Measurements from ENCODE around the gene AK1.

The AK1 gene, protein sequence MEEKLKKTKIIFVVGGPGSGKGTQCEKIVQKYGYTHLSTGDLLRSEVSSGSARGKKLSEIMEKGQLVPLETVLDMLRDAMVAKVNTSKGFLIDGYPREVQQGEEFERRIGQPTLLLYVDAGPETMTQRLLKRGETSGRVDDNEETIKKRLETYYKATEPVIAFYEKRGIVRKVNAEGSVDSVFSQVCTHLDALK
- total RNA-seq: 0.60 to 11.0 (median 8.9) reads per million in 3 experiments

DNA sequence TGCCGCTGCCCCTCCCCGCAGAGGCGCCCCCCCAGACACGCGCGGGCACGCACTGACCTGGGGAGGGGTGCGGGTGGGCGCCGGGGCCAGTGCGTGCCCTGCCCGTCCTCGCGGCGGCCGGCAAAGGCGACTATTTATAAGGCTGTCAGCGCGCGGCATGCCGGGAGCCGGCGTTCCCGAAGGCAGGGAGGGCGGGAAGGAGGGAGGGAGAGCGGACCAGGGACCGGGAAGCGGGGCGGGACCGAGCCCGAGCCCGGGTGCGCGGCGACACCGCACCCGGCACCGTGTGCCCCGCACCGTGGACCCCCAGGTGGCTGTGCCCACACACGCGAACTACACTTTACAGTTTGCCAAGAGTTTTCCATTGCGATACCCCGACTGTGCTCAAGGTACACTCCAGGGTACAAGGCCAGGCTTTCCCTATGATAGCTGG, at the start of gene AK1:
TSS of gene AK1 (minus strand) at position 110 of the 433 bp plus-strand sequence. CDS start 3,058 bp downstream, outside the sequence.
- no peak for DNase-seq

DNA sequence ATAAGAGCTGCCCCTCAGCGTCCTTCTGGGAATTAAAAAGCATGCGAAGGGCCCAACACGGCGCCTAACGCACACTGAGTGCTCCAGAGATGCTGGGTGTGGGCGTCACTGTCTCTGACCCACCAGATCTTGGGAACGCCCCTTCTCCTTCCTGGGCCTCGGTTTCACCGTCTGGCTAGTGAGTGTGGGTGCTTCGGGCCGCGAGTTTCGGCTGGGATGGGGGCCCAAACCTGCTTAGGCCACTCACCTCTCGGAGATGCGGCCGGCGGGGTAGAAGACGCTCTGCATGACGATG, 49.4 kb upstream of the AK1 start:
- no peak for DNase-seq

DNA sequence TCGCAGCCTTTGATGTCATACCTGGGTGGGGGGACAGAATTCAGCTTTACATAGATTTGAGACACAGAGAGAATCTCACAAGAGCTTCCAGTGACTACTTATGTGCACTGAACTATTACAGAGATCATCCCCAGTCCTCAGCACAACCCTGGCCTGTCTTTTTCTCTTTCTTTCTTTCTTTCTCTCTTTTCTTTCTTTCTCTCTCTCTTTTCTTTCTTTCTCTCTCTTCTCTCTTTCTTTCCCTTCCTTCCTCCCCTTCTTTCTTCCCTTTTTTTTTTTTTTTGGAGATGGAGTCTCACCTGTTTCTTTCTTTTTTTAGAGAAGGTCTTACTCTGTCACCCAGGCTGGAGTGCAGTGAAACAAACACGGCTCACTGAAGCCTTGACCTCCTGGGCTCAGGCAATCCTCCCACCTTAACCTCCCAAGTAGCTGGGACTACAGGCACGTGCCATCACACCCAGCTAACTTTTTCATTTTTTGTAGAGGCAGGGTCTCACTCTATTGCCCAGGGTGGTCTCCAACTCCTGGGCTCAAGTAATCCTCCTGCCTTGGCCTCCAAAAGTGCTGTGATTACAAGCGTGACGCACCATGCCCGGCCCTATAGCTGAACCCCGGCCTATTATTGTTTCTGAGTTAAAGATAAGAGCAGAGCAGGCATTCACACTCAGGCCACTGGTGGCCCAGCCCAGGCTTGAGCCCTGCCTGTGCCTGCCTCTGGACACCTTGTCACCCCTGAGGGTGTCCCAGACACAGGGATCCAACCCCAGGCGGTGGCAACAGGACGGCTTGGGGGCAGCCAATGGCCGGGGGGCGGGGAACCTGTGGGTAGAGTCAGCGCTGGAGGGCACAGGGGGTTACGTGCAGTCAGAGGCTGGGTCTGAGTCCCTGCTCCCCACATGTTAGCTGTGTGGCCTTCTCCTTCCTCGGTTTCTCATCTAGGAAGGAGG, 48.8 kb upstream of the AK1 start:
- DNase-seq: no peak

DNA sequence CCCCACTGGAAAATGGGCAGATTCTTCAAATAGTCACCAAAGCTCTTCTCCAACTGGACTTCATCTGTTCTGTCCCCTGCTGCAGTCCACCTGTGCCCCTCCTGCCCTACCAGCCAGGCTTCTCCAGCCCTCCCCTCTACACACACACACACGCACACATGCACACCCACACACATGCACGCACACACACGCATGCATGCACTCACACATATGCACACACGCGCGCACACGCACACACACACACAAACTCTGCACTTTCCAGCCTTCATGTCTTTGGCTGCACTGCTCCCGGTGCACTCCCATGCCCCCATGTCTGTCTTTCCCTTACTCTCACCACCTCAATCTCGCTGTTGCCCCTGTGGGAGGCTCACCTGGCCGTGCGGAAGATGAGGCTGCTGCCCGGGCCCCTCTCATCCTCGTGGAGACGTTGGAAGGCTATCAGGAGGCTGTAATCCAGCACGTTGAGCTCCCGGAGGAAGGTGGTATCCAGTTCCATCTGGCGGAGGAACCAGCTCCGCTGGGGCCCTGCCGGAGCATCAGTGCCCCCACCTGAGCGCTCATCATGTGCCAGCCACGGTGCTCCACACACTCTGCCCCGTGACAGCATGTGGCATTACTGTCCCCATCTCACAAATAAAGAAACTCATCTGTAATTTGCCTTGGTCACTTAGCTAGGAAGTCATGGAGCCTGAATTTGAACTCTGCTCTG, 47.4 kb upstream of the AK1 start:
- no peak for DNase-seq

DNA sequence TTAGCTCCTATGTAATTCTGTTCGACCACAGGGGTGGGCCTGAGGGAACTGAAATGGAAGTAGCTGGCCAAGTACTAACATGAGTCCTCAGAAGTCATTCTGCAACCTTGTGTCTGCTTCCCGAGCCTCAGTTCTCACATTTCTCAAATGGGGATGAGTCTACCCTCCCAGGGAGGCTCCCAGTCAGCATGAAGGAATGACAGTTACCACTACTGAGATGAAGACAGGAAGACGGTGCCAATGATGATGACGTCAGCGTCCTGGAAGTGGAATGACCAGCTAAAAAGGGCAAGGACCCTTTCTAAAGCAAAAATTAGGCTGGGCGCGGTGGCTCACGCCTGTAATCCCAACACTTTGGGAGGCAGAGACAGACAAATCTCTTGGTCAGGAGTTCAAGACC, 46.3 kb upstream of the AK1 start:
- DNase-seq: no peak

DNA sequence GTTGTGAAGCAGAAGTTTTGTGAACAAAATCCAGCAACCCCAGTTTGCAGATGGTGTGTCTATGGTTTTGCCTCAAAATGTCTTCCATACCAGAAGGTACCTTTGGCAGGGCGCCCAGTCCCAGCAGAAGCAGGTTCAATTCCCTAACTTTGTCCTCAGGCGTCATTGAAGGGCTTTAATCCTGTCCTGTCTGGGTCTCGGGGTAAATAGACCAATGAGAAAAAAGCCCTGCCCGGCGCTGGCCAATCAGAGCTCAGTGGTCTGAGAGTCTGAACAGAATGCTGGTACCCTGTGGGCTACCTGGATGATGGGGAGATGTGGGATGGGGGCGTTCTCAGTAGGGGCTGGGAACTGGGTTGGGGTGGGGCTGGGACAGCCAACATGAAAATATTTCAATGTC, 45.6 kb upstream of the AK1 start:
- DNase-seq: no peak

DNA sequence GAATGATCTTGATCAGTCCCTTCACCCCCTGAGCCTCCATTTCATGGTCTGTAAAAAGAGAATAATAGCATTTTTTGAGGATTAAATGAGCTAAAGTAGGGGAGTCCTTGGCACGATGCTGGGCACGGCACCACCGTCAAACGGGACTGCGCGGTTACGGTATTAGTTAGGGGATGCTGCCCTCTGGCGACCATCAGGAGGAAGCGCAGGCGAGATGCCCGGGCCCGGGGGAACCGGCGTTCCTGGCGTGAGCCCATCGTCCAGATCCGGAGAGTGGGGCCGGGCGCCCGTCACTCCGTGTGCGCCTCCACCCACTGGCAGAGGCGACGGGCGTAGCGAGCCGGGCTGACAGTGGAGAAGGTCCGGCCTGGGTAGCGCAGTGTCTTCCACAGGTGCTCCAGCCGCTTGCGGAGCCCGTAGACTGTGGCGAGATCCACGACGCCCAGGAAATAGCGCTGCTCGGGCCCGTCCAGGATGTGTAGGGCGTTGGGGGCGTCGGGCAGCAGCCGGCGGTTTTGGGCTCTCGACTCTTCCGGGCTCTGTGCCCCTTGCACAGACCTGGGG, 44.2 kb upstream of the AK1 start:
- DNase-seq: peak; percentile 67

DNA sequence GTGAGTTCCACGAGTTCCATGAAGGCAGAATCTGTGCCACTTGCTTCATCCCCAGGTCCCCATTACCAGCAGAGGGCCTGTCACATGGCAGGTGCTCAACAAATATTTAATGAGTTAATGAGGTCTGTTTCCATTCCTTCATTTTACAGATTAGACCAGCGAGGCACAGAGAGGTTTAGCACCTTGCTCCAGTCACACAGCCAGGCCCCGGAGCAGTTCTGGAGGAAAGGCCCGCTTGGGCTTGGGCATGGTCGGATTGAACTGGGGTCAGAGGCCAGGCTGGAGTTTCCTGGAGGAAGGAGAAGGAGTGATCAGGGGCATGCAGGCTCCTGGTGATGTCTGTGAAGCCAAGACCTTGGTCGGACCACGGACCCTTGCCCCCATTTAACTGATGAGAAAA, 43.3 kb upstream of the AK1 start:
- DNase-seq: no peak

DNA sequence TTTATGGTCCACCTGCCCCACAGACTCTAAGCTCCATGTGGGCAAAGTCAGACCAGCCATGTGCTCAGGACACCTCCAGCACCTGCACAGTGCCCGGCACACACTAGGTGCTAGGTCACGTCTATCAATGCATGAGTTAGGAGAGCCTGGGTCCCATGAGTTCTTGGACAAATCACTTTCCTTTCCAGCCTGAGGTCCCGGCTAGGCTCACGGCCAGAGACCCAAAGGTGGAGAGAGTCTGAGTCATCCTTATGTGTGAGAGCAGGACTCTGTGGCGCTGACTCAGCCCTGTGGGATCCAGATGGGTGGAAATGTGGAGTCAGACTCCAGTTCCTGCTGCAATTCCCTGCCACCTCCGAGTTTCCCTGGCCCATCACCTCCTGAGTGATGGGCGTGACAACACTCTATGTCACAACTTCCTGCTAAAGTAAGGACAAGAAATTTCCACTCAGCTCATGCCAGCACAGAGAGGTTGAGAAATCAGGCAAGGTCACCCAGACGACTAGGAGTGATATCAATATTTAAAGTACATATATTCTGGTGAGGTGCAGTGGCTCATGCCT, 41.9 kb upstream of the AK1 start:
- DNase-seq: no peak

DNA sequence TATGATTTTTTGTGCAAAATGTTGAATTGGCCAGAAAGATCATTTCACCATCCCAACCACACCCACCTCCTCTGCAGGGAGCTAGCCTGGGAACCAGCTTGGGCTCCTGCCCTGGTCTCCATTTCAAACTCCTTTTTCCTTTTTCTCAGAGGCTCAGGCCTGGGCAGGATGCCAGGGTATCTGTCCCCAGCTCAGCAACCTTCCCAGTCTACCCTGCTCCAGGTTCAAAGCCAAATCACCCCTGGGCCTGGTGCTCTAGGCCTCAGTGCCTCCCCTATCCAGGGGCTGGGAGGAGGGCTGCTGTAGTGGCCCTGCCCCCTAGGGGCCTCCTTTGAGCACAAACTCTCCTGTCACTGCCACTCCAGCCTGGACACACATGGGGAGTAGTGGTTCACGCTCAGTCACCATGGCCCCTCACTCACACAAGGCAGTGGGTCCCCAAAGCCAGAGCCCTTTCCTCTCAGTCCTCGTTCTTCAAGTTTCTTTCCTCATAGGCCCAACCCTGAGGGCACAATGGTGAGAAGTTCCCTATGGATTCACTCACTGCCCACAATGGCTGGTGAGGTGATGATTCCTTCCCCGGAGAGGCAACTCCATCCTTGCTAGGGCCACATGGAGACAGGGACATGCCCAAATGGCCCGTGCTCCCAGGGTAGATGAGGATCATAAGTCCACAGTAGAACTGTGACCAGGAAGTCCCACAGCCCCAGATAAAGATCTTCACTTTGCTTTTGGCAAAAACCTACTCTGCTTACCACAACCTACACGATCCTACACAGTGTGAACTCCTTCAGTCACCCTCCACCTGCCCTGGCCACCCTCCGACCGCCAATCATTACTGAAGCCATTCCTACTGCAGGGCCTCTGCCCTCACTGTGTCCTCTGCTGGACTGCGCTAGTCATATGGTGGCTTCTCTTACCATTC, 41.0 kb upstream of the AK1 start:
- no peak for DNase-seq

DNA sequence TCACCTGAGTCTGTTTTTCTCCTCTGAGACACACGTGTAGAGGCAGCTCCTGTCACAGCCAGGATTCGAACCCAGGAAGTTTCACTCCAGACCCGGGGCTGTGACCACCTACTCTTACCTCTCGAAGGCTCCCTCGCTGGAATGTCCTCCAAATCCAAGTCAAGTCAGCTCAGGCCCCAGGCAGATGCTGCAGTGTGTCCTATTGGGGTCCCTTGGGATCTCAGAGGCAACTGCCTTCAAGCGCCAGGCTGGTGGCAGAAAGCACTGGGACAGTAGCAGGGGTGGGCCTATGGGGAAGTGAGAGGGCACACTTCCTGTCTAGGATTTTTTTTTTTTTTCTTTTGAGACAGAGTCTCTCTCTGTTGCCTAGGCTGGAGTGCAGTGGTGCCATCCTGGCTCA, 40.1 kb upstream of the AK1 start:
- DNase-seq: no peak

DNA sequence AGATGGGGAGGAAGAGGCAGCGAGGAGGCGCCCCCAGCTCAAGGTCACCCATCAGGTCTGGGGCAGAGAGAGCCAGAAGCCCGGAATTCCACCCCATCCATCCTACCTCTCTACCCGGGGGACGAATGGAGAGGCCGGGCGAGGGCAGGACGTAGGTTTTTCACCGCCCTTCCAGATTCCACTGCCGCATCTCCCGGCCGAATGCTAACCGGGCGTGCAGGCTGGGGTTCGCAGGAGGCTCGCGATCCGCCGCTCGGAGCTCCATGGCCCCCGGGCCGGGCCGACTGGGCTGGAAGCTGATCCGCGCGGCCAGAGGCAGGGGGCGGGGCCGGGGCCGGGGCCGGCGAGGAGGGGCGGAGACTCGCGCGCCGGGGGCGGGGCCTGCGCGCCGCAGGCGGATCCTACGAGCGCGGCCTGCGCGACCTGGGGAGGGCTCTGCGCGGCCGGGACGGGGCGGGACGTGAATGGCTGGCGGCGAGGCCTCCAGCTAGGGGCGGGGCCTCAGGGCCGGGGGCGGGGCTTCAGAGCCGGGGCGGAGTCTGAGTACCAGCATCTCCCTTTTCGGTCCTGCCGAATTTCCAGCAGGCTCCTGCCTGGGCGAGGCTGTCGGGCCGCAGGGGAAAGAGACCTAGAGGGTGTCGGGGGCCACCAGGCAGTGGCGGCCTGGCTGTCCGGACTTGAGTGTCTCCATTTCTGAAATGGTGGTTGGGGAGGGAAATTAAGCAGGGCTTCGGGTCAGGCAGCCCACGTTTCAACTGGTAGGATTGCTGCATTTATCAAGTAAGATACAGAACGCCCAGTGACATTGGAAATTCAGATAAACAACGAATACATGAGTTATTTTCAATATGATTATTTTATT, 39.5 kb upstream of the AK1 start, which contains the start of gene ST6GALNAC4:
TSS of gene ST6GALNAC4 (minus strand) at position 322 of the 862 bp plus-strand sequence. CDS start 622 bp downstream, outside the sequence.
- peak; percentile 88 for DNase-seq

DNA sequence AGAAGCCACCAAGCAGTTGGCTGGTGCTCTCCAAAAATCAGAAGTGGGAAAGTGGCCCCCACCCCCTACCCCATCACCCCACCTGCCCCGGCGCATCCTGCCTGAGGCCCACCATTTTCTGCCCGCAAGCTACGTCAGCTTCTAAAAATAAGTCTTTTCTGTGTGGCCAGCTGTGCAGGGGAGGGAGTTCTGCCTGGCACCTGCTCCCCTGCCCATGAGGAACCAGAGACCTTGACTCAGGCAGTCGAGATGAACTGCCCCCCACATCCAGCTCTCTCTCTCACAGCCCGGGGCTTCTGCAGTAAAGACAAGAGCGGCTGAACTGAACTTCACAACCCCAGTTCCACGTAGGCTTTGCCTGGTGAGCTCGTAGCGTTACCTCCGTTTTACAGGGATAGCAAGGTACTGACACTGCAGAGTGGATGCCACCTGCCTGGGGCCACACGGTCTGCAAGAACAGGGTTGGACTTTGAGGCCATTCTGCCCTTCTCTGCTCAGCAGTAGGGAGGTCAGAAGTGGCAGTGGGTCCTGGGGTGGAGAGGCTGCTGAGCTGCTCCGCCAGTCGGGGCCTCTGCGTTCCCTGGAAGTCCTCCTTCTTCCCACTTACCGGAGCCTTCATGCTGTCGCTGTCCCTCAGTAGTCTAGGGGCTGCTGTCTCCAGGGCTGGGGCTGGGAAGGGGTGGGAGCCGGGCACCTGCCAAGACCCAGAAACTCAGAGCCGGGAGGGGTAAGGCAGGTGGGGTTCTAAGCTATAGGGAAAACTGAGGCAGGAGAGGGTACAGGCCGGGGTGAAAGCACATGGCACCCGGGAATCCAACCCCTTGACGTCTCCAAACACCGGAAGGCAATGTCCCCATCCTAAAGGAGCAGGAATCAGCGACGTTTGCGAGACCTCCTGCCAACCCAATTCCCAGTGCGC, 38.6 kb upstream of the AK1 start:
- DNase-seq: peak; percentile 35

DNA sequence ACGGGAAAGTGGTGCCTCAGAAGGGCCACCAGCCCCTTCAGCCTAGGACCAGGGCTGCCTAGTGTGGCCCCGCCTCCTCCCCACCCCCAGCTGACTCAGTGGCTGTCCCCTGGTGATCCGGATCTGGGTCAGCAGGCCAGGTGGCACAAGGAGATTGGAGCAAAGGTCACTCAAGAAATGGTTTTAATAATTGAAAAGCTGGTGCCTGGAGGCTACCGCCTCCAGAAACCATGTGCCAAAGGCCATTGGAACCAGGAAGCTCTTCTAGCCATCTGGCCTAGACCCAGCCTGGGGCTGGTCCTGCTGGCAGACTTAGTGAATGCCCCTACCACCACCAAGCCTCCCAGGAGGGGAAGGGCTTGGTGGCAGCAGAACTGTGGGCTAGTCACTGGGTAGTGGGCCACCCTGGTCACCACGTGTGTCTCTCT, 37.9 kb upstream of the AK1 start:
- no peak for DNase-seq

DNA sequence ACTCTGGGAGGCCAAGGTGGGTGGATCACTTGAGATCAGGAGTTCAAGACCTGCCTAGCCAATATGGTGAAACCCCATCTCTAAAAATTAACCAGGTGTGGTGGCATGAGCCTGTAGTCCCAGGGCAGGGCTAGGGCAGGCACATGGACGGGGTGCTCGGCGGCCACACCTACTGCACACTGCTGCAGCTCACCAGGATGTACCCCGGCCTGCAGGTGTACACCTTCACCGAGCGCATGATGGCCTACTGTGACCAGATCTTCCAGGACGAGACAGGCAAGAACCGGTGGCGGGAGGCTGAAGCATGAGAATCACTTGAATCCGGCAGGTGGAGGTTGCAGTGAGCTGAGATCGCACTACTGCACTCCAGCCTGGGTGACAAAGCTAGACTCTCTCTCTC, 36.2 kb upstream of the AK1 start:
- DNase-seq: no peak

DNA sequence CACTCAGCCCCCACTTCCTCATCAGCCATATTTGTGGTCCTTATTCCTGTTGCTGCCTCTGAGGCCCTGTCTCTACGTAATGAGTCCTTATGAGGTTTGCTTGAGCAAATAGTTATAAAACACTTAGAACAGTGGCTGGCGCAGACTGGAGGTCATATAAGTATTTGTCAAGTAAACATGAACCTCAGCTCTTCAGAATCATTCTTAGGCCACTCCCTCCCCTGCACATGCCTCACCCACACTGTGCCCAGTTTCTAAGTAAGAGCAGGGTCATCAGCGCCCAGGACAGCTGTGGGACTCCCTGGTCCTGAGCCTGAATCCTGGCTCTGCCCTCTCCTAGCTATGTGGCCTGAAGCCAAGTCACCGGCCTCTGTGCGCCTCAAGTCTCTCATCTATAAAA, 35.4 kb upstream of the AK1 start:
- no peak for DNase-seq

DNA sequence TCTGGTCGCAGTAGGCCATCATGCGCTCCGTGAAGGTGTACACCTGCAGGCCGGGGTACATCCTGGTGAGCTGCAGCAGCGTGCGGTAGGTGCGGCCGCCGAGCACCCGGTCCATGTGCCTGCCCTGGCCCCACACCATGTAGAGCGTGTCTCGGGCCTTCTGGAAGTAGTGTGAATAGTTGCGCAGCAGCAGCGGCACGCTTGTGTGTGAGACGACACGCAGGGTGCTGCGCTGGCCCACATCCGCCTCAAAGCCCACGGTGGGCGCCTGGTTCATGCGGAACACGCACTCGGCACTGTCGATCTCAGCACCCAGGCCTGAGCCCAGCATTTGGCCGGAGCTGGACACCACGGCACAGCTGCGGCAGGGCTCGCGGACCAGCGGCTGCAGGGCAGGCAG, 34.8 kb upstream of the AK1 start:
- DNase-seq: no peak

DNA sequence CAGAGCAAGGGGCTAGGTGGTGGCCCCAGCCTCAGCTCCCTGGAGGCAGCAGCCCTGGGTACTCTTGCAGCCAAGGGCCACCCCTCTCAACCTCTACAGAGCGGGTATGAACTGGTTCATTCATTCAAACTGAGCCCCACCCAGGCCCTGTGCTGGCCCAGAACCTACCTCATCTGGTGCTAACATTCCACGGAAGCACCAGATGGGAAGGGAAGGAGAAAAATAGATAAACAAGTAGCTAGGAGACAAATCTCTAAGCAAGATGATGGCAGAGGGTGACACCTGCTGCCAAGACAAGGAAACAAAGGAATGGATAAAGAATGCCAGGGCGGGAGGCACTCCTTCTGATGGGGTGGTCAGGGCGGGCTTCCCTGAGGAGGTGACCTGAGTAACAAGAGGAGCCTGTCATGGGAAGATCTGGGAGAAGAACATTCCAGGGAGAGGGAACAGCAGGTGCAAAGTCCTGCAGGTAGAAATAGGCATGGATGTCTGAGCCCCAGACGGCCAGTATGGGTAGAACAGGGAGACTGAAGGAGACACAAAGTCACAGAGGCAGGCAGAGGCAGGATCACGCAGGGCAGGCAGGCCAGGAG, 33.2 kb upstream of the AK1 start:
- DNase-seq: no peak

DNA sequence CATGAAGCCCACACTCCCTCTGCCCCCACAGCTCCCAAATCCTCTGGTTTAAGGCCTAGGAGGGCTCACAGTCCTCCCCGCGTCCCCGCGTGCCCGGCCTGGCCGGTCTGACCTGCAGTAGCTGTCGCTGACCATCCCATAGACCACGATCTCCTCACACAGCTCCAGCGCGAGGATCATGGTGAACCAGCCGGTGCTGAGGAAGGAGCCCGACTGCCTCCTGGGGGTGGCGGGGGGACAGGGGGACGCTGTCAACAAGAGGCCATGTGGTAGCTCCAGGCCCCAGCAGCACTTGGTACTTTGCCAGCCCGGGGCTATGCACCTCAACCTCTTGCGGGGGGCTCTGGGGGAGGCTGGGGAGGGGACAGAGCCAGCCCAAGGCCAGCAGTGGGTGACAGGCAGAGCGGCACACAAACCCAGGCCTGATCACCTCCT, 32.4 kb upstream of the AK1 start:
- DNase-seq: no peak
